ENCODE data around the gene TSPY2.
"Not testable (repeated sequence)": the region's sequence is repeated elsewhere in the genome, so short reads cannot be mapped to it uniquely, and the experiment has no call there.

- TF ChIP-seq POLR2A (IDR thresholded peaks at IDR 0.05): not testable (repeated sequence)
- TF ChIP-seq, protein P1, sequence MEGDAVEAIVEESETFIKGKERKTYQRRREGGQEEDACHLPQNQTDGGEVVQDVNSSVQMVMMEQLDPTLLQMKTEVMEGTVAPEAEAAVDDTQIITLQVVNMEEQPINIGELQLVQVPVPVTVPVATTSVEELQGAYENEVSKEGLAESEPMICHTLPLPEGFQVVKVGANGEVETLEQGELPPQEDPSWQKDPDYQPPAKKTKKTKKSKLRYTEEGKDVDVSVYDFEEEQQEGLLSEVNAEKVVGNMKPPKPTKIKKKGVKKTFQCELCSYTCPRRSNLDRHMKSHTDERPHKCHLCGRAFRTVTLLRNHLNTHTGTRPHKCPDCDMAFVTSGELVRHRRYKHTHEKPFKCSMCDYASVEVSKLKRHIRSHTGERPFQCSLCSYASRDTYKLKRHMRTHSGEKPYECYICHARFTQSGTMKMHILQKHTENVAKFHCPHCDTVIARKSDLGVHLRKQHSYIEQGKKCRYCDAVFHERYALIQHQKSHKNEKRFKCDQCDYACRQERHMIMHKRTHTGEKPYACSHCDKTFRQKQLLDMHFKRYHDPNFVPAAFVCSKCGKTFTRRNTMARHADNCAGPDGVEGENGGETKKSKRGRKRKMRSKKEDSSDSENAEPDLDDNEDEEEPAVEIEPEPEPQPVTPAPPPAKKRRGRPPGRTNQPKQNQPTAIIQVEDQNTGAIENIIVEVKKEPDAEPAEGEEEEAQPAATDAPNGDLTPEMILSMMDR (IDR thresholded peaks at IDR 0.05): not testable (repeated sequence)
Measured at GRCh38 chrY:6217045-6217444, 29.0 kb upstream of the TSPY2 start.
